NCI-H446 treated with DMSO at 0.1 percent for 48 hours (cell line): Measurements from ENCODE around the gene PEX10.

Experiments used
- DNase-seq: peaks from one replicate; lab custom pipeline; 2025; lab: John Stamatoyannopoulos, UW

Gene PEX10

DNA sequence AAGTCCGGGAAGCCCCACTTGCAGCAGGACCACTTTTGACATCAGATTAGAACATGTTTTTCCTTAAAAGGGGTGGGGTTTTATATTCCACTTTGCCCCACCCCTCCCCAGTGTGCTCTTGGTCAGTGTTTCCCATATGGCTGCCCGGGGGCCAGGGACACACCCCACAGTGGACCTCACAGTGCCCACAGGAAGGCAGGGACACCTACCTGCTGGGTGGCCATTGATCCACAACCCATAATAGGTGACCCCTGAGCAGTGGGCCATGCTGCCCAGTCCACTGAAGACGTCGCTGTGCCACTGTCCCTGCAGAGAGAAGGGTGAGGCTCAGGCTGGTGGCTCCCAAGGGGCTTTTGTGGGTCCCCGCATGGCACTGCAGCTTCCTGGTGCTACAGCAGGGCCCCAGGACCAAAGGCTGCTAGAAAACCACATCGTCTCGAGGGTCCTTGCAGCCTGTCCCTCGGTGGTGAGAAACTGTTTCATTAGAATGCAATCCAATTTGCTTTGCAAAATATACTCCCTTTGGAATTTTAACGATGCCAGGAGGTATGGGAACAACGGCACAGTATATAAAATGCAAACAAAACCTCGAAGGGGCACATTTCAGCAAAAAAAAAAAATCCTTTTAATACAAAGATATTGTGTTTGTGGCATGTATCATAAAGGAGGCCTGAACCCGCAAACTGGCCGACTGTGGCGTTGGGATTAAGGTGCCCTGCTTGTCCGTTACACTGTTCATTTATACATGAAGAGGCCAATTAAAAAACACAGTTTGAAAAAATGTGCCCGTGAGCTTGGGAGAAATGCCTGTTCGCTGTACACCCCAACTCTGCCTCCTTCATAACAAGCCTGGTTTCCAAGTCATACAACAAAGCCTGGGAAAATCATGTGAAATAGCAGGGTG lies 37.9 kb downstream of the PEX10 start:
- no peak for DNase-seq

DNA sequence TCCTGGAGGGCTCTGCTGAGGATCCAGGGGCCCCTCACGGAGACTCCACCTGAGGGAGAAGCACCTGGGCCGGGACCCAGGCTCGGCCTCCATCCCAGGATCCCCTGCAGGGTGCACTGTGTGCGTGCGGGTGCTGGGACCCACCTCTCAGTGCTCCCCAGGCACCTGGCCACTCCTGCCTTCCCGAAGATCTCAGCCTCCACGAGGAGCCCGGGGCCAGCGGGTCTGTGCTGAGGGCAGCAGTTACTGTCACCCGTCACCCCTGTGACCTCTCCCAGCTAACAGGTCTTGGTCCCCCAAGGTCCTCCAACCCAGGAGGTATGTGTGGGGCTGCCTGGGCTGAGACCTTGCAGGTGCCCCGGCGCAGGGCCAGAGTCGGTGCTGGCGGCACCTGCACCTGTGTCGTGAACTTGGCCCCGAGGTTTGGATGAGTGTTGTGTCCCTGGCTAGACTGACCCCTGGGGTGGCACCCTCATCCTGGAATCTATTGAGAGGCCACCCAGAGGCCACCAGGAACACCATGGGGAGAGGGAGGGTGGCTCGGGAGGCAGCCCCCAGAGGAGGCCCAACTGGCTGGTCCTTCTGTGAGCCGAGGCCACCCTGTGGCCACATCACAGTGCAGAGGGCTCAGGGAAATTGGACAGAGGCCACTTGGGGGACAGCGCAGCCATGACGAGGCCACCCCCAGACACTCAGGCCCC lies 38.7 kb downstream of the PEX10 start:
- DNase-seq = no peak

- DNase-seq = no peak
These were observed 39.5 kb downstream of the PEX10 start for GRCh38 chr1:2372551-2373490.

DNA sequence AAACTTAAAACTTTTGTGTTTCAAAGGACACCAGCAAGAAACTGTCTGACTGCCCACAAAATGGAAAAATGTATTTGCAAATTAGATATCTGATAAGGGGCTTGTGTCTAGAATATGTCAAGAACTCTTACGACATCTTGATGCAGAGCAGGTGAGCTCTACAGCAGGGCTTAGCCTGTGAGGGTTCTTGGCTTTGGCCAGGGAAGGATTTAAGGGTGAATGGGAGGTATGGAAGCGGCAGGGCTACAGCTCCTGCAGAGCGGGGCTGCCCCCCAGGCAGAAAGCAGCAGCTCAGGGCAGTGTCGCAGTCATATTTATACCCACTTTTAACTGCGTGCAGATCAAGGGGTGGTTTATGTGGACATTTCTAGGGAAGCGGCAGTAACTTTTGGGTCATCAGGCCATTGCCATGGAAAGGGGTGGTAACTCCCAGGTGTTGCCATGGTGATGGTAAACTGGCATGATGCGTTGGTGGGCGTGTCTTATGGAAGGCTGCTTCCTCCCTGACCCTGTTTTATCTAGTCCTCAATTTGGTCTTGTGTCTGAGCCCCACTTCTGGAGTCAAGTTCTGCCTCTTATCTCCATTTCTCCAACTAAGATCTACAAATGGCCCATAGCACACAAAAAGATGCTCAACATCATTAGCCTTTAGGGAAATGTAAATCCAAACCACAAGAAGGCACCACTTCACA lies 44.2 kb downstream of the PEX10 start:
- no peak for DNase-seq

DNA sequence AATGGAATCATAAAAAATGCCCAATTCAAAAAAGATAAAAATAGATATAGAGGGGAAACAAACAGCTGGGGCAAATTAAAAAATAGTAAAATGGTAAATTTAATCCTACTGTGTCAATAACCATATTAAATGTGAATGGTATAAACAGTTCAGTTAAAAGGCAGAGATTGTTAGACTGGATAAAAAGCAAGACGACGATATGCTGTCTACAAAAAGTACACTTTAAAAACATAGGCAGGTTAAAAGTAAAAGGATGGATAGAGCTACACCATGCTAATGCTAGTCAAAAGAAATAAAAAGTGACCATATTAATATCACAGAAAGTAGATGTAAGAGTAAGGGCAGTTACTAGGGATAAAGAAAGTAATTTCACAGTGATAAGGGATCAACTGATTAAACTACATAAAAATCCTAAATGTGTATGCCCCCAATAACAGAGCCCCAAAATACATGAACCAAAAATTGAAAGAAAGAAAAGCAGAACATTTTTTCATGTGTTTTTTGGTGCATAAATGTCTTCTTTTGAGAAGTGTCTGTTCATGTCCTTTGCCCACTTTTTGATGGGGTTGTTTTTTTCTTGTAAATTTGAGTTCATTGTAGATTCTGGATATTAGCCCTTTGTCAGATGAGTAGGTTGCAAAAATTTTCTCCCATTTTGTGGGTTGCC lies 48.4 kb downstream of the PEX10 start:
- DNase-seq = no peak

DNA sequence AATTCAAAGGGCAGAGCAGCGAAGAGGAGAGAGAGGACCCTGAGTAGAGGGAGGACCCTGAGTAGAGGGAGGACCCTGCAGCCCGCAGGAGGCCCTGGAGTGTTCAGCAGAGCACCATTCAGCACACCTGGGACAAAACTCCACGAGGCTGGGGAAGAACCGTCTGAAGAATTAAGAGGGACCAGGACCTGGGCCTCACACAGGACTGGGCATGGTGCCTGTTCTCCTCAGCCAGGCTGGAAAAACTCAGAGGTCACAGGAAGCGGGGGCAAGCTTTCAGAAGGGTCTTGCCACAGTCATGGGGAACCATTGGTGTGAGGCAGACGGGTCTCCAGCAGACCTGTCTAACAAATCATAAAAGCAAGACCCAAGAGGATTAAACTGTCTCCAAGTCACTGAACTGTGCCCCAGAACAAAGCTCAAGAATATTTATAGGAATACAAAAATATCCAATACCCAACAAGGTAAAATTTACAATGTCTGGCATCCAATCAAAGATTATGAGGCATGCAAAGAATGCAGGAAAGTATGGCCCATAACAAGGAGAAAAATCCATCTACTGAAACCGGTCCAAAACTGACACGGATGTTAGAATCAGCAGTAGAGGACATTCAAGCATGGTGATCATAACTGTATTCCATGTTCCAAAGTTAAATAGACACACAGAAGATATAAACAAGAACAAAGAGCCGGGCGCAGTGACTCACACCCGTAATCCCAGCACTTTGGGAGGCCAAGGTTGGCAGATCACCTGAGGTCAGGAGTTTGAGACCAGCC lies 51.6 kb downstream of the PEX10 start:
- no peak for DNase-seq

DNA sequence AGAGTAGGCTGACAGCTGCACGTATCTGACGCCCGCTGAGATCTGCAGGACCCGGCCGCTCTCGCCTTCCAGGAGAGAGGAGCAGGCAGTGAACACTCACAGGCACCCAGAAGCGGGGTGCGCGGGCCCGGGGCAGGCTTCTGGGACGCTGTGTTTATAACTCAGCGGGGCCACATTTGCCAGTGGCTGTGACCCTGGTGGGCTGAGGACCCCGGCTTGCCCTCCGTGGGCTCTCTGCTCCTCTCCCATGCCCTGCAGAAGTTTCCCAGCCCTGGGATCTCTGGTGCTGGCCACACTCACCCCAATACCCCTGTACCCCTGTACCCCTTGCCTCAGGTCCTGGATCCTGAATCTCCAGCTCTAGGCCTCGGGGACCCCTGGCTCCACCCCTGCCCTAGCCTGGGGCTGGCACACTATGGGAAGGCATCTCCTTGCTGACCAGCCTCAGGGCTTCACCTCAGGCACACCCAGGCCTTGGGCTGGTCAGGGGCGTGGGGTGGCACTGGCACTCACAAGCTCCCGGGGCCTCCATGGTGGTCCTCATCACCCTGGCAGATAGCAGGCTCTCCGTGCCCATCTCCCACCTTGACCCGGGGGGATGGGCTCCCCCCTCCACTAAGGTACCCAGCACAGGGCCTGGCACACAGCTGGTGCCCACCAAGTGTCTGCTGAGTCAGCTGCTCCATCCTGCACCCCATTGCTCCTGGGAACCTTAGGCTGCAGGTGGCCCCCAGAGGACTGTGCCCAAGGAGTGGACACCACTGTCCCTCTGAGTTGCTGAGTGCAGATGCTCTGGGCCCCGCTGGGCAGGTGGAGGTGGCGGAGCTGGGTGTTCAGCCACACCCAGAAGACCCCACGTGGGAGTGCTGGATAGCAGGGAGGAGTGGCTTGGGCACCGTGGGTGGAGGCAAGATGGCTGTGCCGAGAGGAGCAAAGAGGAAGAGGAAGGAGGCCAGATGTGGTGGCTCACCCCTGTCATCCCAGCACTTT lies 53.4 kb downstream of the PEX10 start:
- DNase-seq = no peak

DNA sequence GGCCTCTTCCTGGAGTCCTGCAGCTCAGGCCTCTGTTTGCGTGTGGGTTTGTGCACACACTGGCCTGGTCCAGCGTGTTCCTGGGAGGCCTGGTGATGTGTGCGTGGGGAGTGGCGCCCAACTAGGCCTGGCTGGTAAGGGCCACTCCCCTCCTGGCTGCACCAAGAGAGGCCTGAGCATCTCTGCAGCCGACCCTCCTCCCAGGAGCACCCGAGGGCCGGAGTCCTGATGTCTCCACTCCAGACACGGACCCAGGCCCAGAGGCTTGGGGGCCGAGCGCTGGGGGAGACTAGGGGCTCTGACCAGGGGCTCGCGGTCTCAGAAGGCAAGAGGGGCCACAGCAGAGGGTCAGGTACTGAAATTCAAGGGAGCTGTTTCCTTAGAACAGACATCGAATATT lies 54.3 kb downstream of the PEX10 start:
- no peak for DNase-seq

DNA sequence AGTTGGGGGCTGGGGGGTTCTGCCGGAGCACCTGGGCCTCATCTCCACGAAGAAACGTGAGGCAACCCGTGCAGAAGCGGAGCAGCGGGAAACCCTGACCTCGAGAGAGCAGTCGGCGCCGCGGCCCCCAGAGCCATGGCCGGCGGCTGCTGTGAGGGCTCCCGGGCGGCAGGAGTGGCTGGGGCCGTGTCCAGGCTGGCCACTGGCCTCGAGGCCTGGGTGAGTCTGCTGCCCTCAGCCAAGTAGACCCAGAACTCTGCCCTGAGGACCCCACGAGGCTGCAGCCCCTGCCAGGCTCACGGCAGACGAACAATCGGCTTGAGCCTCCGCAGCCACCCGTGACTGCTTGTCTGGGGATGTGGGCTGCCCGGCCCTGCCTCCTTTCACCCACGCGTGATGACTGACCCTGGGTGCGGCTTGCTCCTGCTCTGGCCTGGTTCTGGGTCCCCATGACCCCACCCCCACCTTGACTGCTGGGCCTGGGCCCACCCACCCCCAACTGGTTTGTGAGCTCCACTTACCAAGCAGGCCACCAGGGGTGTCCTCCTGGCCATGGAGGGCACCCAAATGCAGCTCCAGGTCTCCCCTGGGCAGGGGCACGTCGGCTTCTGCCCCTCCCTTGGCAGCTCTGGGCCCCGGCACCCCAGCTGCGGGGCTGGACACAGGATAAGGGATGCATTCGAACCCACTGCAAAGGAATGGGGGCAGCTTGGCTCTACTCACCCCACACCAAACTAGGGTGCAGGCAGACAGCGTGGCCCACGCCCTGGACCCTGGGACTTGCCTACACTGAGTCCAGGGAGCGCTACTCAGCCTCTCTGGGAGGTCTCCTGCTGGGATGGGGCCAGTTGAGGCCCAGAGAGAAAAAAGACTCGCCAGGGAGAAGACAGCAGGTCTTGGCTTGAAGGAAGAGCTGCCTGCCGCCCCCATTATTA lies 55.2 kb downstream of the PEX10 start:
- DNase-seq = no peak

GRCh38 chr1:2356401-2356800 lies 56.0 kb downstream of the PEX10 start:
- DNase-seq = no peak

DNA sequence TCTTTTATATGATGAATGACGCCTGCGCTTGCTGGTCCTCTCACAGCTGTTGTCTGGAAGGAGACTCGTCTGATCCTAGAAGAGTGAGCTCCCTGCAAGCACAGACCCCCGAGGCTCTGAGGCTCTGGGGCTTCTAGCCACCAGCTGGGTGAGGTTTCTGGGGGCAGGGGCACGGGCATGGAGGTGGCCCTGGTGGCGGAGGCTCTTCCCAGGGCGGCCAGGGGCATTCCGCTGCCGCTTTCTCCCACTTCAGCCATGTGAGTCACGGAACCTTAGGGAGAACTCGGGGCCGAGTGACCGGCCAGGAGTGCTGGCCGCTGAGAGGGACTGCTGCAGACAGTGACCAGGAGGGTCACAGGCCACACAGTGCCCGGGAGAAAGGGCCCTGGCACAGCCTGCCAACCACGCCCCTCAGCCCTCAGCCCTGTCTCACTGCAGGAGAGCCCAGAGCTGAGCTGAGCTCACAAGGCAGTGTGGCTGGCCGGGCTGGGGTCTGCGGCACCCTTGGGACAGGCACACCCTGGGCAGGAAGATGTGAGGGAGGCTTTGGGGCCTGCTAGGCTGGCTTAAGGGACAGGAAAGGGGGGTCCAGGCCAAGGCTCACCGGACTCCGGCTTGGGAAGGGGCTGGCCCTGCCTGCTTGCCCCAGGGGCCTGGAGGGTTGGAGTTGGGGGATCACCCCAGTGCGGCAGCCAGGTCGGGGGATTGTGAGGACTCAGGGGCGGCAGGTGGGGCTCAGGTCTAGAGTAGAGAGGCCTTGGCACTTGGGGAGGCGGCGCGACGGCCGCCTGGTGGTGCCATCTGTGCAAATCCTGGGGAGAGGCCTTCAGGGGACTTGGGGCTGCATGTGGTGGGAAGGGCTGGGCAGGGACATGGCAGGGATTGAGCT lies 56.7 kb downstream of the PEX10 start:
- DNase-seq = no peak

- DNase-seq = no peak
These were observed 57.6 kb downstream of the PEX10 start for GRCh38 chr1:2354511-2355372.
